Neural cell (in vitro differentiated cells): Measurements from ENCODE around the gene SIK1. TPM values are rescaled to one million over a fixed set of nuclear protein-coding genes. Genes with fewer than 3 reads are reported as not detected.
"Not testable (repeated sequence)": the region's sequence is repeated elsewhere in the genome, so short reads cannot be mapped to it uniquely, and the experiment has no call there.

Source experiments
- H2AFZ ChIP-seq: fragments of 200-600, 300-800 bp; sonication (generic), shearing (Covaris generic); 2 replicates; pipeline ENCODE4 v1.6.0; 2014; ENCODE audit warnings: low read depth, mild to moderate bottlenecking, antibody characterized with exemption, low read length, moderate library complexity
- H3F3A ChIP-seq: fragments of 200-600 bp; shearing (Covaris generic); 2 replicates; pipeline ENCODE4 v1.6.1; 2016; ENCODE audit warnings: mild to moderate bottlenecking, moderate library complexity, mixed read lengths, antibody characterized with exemption, low read length; ENCODE audit not compliant: insufficient read depth, poor library complexity, severe bottlenecking
- H3K27ac ChIP-seq: fragments of 200-600, 300-800 bp; sonication (generic), shearing (Covaris generic); 2 replicates; pipeline ENCODE4 v1.5.1; 2014; ENCODE audit warnings: mild to moderate bottlenecking, low read length, moderate library complexity
- H3K27me3 ChIP-seq: fragments of 300-800, 200-600 bp; sonication (generic), shearing (Covaris generic); 2 replicates; pipeline ENCODE4 v1.6.0; 2014; ENCODE audit warnings: mild to moderate bottlenecking, low read depth, low read length, moderate library complexity; ENCODE audit not compliant: insufficient read depth
- H3K36me3 ChIP-seq: fragments of 300-800, 200-600 bp; sonication (generic), shearing (Covaris generic); 2 replicates; pipeline ENCODE4 v1.5.1; 2014; ENCODE audit warnings: mild to moderate bottlenecking, antibody characterized with exemption, low read length, moderate library complexity; ENCODE audit not compliant: insufficient read depth
- H3K4me2 ChIP-seq: fragments of 300-800, 200-600 bp; sonication (generic), shearing (Covaris generic); 2 replicates; pipeline ENCODE4 v1.6.0; 2014; ENCODE audit warnings: mild to moderate bottlenecking, low read length
- H3K4me3 ChIP-seq: fragments of 300-800, 200-600 bp; sonication (generic), shearing (Covaris generic); 2 replicates; pipeline ENCODE4 v1.5.1; 2014; ENCODE audit warnings: mild to moderate bottlenecking, low read length, moderate library complexity
- H3K79me2 ChIP-seq: fragments of 200-600 bp; shearing (Covaris generic); replicated peaks from 2 replicates; pipeline ENCODE4 v1.6.0; 2014; ENCODE audit warnings: mild to moderate bottlenecking, low read length, moderate library complexity; ENCODE audit not compliant: insufficient read depth
- H3K9ac ChIP-seq: fragments of 300-800, 200-600 bp; sonication (generic), shearing (Covaris generic); 2 replicates; pipeline ENCODE4 v1.6.1; 2016; ENCODE audit warnings: mild to moderate bottlenecking, low read length, mixed read lengths
- H3K9me2 ChIP-seq: fragments of 200-600 bp; shearing (Covaris generic); 2 replicates; pipeline ENCODE4 v1.6.1; 2016; ENCODE audit warnings: mild to moderate bottlenecking, low read length, mixed read lengths; ENCODE audit not compliant: insufficient read depth
- H3K9me3 ChIP-seq: fragments of 200-600, 300-800 bp; sonication (generic), shearing (Covaris generic); 2 replicates; pipeline ENCODE4 v1.6.1; 2016; ENCODE audit warnings: mild to moderate bottlenecking, mixed run types, low read length, moderate library complexity, mixed read lengths
- H4K20me1 ChIP-seq: fragments of 200-600 bp; shearing (Covaris generic); 2 replicates; pipeline ENCODE4 v1.6.1; 2016; ENCODE audit warnings: mild to moderate bottlenecking, mixed run types; ENCODE audit not compliant: insufficient read depth
- polyA plus RNA-seq: library from polyadenylated mRNA; depleted of rRNA; stranded (reverse); fragments of >200 nt; gene quantifications from 2 replicates; pipeline ENCODE4 v1.2.3, GENCODE V29; 2014

Gene SIK1
- polyA plus RNA-seq, 1 donor from 2014 or later, result 2.6 TPM

GRCh38 chr21:43407139-43407538 lies 19.8 kb downstream of the SIK1 start:
- not testable (repeated sequence) for H3K4me2 ChIP-seq, H3K9me2 ChIP-seq, H2AFZ ChIP-seq, H4K20me1 ChIP-seq, H3K79me2 ChIP-seq, H3K27me3 ChIP-seq, H3F3A ChIP-seq, H3K9ac ChIP-seq, H3K4me3 ChIP-seq, H3K9me3 ChIP-seq, H3K36me3 ChIP-seq, H3K27ac ChIP-seq

GRCh38 chr21:43404450-43404849 lies 22.5 kb downstream of the SIK1 start:
- H3K36me3 ChIP-seq, result not testable (repeated sequence)

GRCh38 chr21:43403651-43404430 lies 23.1 kb downstream of the SIK1 start:
- H3K27ac ChIP-seq, H3K4me3 ChIP-seq, H3K9me2 ChIP-seq, H3K9ac ChIP-seq, H3K79me2 ChIP-seq, H3K36me3 ChIP-seq, H3F3A ChIP-seq, H3K4me2 ChIP-seq, H4K20me1 ChIP-seq, H3K27me3 ChIP-seq, H2AFZ ChIP-seq, H3K9me3 ChIP-seq: not testable (repeated sequence)

More at GRCh38 chr21:43404450-43404849, 22.5 kb downstream of the SIK1 start:
- not testable (repeated sequence) for H3K9ac ChIP-seq, H2AFZ ChIP-seq, H3K79me2 ChIP-seq, H3F3A ChIP-seq, H3K27ac ChIP-seq, H3K27me3 ChIP-seq, H3K9me2 ChIP-seq, H4K20me1 ChIP-seq, H3K9me3 ChIP-seq, H3K4me2 ChIP-seq, H3K4me3 ChIP-seq

- H3K27ac ChIP-seq, H3K27me3 ChIP-seq, H3K4me2 ChIP-seq, H4K20me1 ChIP-seq, H2AFZ ChIP-seq, H3K36me3 ChIP-seq, H3K4me3 ChIP-seq, H3K79me2 ChIP-seq, H3F3A ChIP-seq, H3K9me2 ChIP-seq, H3K9me3 ChIP-seq, H3K9ac ChIP-seq: not testable (repeated sequence)
Measured at GRCh38 chr21:43401125-43401524, 25.8 kb downstream of the SIK1 start.

GRCh38 chr21:43399595-43400015 lies 27.3 kb downstream of the SIK1 start:
- not testable (repeated sequence) for H3K27me3 ChIP-seq, H3K9me3 ChIP-seq, H3K36me3 ChIP-seq, H3K27ac ChIP-seq, H3K4me3 ChIP-seq, H2AFZ ChIP-seq, H4K20me1 ChIP-seq, H3K79me2 ChIP-seq, H3K9me2 ChIP-seq, H3F3A ChIP-seq, H3K4me2 ChIP-seq, H3K9ac ChIP-seq

GRCh38 chr21:43399136-43399535 lies 27.8 kb downstream of the SIK1 start:
- not testable (repeated sequence) for H3K4me3 ChIP-seq

GRCh38 chr21:43398533-43398932 lies 28.4 kb downstream of the SIK1 start:
- H3K36me3 ChIP-seq, H3K79me2 ChIP-seq, H4K20me1 ChIP-seq, H3F3A ChIP-seq, H3K9me3 ChIP-seq, H2AFZ ChIP-seq, H3K4me2 ChIP-seq, H3K27ac ChIP-seq, H3K4me3 ChIP-seq, H3K27me3 ChIP-seq, H3K9ac ChIP-seq, H3K9me2 ChIP-seq: not testable (repeated sequence)

More at GRCh38 chr21:43399136-43399535, 27.8 kb downstream of the SIK1 start:
- H3K9ac ChIP-seq, H3K79me2 ChIP-seq, H3K9me3 ChIP-seq, H4K20me1 ChIP-seq, H2AFZ ChIP-seq, H3K9me2 ChIP-seq, H3K36me3 ChIP-seq, H3K4me2 ChIP-seq, H3K27me3 ChIP-seq, H3K27ac ChIP-seq, H3F3A ChIP-seq: not testable (repeated sequence)

GRCh38 chr21:43398000-43398399 lies 28.9 kb downstream of the SIK1 start:
- not testable (repeated sequence) for H3K4me2 ChIP-seq, H3F3A ChIP-seq, H4K20me1 ChIP-seq, H3K4me3 ChIP-seq, H3K36me3 ChIP-seq, H3K9me3 ChIP-seq, H3K9ac ChIP-seq, H3K9me2 ChIP-seq, H3K79me2 ChIP-seq, H2AFZ ChIP-seq, H3K27ac ChIP-seq, H3K27me3 ChIP-seq
